GM19324 (cell line): ENCODE results near the gene TVP23A.
"Not testable (repeated sequence)": the region's sequence is repeated elsewhere in the genome, so short reads cannot be mapped to it uniquely, and the experiment has no call there.

Experiments
- ATAC-seq: cut with Tn5 transposase; IDR thresholded peaks from one replicate; pipeline ENCODE4 v1.9.1; 2021; ENCODE audit warnings: mild to moderate bottlenecking, moderate library complexity; ENCODE audit not compliant: unreplicated experiment, low FRiP score

TVP23A gene

DNA sequence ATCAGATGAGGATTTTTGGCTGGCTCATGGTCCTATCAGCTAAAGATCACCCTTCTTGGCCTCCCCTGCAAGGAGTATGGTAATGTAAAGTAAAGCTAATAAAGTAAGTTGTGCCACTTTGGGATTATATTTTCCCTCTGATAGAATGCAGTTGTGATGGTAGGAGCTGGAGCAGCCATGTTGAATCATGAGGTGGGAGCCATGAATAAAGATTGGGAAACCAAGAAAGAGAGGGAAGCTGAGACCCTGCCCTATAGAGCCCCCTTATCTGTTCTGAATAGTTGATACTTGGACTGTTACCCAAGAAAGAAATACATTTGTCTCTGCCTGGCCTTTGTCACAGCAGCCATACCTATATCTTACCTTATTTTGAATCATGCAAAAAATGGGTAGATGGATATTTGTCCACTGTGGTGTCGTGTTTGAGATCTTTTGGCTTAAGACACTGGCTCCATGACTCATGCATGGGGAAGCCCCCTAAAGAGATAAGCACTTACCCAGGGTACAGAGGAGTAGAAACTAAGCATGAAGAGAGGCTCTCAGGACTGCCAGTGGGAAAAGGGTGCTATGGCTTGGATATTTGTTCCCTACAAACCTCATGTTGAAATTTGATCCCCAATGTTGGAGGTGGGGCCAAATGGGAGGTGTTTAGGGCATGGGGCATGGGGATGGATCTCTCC, 17.7 kb upstream of the TVP23A start:
- no peak for ATAC-seq

- ATAC-seq: no peak
Measured at GRCh38 chr16:10835281-10835931, 16.8 kb upstream of the TVP23A start.

DNA sequence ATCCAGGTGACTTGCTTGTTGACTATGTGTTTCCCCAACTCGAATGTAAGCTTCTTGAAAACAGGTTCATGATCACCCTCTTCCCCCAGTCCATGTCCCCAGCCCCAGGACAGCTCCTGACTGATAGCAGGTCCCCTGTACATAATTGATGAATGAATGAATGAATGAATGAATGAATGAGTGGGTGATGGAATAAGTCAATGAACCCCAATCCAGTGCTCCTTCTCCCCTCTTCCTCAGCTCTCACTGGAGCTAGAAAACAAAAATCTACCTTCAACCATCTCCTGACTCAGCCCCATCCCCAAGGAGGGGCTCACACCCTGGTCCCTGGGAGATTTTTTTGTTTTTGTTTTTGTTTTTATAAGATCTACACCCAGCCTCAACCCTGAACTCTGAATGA, 16.2 kb upstream of the TVP23A start:
- ATAC-seq: no peak

- ATAC-seq: no peak
Measured at GRCh38 chr16:10834130-10834529, 15.5 kb upstream of the TVP23A start.

DNA sequence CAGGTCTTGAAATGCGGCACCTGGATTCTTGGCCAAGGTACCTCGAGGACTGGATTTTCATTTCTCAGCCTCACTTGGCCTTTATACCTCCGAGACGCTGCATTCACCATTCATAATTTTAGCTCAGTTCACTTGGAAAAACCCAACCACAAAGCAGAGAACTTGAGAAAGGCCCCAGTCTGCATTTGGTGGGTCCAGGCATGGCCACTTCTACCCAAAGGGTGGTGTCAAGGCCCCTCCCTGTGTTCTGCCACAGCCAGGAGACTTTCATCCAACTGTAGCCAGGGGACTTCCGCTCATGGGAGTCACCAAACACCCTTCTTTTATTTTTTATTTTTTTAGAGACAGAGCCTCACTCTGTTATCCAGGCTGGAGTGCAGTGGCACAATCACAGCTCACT, 14.7 kb upstream of the TVP23A start:
- ATAC-seq: no peak

DNA sequence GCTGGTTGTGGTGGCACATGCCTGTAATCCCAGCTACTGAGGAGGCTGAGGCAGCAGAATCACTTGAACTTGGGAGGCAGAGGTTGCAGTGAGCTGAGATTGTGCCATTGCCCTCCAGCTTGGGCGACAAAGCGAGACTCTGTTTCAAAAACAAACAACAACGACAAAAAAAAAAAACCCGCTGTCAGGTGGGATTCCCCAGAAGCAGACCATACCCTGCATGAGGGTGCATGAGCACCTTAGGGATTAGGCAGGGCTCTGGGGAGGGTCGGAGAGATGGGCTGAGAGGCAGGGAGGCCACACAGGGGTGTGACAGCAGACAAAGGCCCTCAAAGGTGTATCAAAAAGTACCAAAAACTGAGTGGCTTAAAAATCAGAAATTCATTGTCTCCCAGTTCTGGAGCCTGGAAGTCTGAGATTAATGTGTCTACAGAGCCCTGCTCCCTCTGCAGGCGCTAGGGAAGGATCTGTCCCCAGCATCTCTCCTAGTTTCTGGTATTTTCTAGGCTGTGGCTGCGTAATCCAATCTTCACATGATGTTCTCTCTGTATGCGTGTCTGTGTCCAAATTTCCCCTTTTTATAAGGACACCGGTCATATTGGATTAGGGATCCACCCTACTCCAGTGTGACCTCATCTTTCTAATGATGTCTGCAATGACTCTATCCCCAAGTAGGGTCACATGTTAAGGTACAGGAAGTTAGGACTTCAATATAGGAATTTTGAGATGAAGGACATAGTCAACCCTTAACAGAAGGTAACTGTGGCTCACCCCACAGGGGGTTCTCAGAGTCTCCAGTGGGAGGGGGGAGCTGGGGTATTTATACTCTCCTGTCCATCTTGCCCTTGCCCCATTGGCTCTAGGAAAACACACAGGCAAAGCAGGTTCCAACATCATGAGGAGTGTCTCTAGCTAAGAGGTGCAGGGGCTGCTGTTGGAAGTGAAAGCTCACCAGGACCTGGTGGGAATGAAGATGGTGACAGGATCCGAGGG, 13.6 kb upstream of the TVP23A start:
- ATAC-seq: no peak

DNA sequence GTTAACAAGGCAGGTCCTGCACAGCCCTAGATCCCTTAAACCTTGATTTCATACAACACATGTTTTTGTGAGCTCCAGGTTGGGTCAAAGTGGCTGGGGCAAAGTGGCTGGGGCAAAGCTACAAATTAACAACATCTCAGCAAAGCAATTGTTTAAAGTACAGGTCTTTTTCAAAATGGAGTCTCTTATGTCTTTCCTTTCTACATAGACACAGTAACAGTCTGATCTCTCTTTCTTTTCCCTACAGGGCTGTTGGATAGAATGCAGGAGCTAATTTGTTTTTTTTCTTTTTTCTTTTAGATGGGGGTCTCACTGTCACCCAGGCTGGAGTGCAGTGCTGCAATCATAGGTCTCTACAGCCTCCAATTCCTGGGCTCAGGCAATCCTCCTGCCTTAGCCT, 11.6 kb upstream of the TVP23A start:
- not testable (repeated sequence) for ATAC-seq

DNA sequence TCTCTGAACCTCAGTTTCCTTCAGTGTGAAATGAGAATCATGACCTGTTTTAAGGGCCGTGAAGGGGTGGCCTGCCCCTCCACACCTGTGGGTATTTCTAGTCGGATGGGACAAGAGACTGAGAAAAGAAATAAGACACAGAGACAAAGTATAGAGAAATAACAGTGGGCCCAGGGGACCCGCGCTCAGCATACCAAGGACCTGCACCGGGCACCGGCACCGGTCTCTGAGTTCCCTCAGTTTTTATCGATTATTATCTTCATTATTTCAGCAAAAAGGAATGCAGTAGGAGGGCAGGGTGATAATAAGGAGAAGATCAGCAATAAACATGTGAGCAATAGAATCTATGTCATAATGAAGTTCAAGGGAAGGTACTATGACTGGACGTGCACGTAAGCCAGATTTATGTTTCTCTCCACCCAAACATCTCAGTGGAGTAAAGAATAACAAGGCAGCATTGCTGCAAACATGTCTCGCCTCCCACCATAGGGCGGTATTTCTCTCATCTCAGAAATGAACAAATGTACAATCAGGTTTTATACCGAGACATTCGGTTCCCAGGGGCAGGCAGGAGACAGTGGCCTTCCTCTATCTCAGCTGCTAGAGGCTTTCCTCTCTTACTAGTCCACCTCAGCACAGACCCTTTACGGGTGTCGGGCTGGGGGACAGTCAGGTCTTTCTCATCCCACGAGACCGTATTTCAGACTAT, 10.9 kb upstream of the TVP23A start:
- ATAC-seq: not testable (repeated sequence)

GRCh38 chr16:10828851-10829366, 10.3 kb upstream of the TVP23A start:
- no peak for ATAC-seq

- ATAC-seq: no peak
Measured at GRCh38 chr16:10827691-10828341, 9.2 kb upstream of the TVP23A start.

GRCh38 chr16:10824111-10824893, 5.7 kb upstream of the TVP23A start:
- ATAC-seq: no peak

- ATAC-seq: no peak
Measured at GRCh38 chr16:10822702-10823101, 4.1 kb upstream of the TVP23A start.

DNA sequence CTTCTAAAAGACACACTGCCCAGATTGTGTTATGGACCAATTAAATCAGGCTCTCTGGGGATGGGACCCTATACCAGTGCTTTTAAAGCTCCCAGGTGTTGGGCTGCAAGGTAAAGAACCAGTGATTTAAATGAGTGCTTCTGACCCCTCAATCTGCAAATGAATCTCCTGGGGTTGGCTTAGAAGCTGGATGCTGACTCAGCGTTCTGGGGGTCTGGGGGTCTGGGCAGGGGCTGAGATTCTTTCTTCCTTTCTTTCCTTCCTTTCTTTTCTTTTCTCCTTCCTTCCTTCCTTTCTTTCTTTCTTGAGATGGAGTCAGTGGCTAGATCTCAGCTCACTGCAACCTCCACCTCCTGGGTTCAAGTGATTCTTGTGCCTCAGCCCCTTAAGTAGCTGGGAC, 2.0 kb upstream of the TVP23A start:
- ATAC-seq: no peak

DNA sequence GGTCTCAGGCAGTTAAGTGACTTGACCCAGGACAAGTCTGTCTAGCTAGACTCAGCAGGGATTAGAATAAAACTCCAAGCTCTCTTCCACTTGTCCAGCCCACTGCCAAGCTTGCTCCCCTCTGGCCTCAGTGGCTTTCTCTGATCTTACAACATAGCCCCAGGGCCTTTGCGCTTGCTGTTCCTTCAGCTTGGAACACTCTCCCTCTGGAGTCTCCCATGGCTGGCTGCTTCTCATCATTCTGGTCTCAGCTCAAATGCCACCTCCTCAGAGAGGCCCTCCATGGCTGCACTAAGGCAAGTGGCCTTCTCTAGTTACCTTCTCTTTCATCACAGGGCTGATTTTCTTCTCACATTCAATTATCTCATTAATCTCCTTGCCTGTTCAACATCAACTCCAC, 1.1 kb downstream of the TVP23A start:
- no peak for ATAC-seq

DNA sequence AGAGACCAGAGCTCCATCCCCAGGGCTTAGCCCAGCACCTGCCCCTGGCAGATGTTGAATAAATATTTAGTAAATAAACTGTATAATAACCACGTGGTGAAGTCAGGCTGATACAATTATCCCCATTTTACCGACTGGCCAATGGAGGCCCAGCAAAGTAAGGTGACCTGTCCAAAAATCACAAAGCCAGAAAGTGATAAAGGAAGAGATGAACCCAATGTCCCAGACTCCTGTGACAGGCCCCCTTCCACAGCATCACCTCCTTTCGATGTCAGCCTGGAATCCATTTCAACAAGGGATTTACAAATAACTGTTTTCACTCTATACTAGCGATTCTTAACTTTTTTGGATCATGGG, 5.5 kb downstream of the TVP23A start:
- no peak for ATAC-seq

DNA sequence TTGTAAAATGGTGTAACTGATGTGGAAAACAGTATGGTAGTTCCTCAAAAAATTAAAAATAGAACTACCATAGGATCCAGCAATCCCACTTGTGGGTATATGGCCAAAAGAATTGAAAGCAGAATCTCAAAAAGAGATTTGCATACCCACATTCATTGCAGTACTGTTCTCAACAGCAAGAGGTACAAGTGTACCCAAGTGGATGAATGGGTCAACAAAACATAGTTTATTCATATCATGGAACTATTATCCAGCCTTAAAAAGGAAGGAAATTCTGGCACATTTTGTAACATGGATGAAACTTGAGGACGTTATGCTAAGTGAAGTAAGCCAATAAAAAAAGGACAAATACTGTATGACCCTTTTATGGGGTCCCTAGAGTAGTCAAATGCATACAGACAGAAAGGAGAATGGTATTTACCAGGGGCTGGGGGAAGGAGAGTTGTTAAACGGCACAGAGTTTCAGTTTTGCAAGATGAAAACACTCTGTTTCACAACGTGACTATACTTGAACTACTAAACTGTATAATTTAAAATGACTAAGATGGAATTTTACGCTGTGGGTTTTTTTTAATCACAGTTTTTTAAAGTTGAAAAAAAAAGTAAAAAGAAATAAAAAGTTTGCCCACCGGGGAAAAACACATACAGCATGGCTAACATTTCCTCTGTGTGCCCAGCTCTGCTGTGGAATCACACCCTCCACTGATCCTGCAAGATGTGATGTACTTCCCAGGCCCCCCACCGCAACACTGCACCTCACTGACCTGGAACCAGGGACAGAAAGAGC, 6.1 kb downstream of the TVP23A start:
- ATAC-seq: peak; percentile 50

- ATAC-seq: no peak
Measured at GRCh38 chr16:10809706-10810105, 8.9 kb downstream of the TVP23A start.

DNA sequence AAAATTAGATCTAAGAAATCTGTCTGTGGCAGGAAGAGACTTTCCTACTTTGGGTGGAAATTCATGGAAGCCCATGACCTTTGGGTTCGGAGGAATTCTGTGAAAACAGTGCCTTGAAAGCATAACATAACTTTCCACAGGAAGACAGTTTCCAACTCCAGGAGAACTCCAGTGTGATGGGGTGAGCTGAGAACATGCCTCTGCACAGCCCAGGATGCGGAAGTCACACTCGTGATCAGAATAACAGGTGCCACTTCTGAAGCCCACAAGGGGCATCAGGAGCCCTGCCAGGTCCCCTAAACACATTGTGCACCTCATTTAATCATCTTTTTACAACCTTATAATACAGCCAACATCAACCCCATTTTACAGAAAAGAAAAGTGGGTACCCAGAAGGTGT, 9.7 kb downstream of the TVP23A start:
- ATAC-seq: no peak
